ENCODE data around the gene OR4E1.

The OR4E1 gene, protein sequence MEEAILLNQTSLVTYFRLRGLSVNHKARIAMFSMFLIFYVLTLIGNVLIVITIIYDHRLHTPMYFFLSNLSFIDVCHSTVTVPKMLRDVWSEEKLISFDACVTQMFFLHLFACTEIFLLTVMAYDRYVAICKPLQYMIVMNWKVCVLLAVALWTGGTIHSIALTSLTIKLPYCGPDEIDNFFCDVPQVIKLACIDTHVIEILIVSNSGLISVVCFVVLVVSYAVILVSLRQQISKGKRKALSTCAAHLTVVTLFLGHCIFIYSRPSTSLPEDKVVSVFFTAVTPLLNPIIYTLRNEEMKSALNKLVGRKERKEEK

DNA sequence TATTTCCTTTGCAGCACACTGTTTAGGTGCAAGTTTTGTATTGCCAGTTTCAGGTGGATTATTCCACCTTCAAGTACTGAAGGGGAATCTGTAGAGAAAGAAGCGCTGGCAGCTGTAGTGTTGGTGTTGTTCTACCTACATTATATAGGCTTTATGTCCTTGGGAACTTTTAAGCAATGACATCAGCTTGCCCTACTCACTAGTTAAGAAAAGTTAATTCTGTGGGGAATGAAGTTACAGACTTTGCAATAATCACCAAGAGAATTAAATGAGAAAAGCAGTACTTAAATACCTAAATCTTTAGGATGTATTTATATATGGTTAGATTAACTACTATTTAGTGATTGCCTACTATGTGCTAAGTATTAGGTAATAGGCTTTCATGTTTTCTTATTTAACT is at the start of gene OR4E1:
OR4E1 (minus strand) TSS at position 101 of the 400 bp plus-strand sequence. CDS start 2,883 bp downstream, outside the sequence.
- Histone ChIP-seq H3K4me3 (ENCODE audit: low read depth in 1 of 2, low read length in 2 of 2) (no peak within 1 kb of the TSS), H3K9me3 (ENCODE audit: control insufficient read depth in 1 of 2, low read length in 2 of 2) (peaks cover 8 to 13% of the 10 kb centered on the region in 2 donors), H3K36me3 (ENCODE audit: control insufficient read depth in 1 of 2, insufficient read depth in 2 of 2, low read length in 2 of 2) (no peaks in the 10 kb centered on the region), H3K27me3 (ENCODE audit: control insufficient read depth in 1 of 2, insufficient read depth in 2 of 2, low read length in 2 of 2) (no peaks in the 10 kb centered on the region), H3K27ac (ENCODE audit: low read depth, low read length) (no peak within 1 kb of the TSS), H3K9ac (ENCODE audit: low read depth in 1 of 2, low read length in 2 of 2) (no peak within 1 kb of the TSS), H3K4me1 (ENCODE audit: control insufficient read depth in 1 of 2, insufficient read depth in 2 of 2, low read length in 2 of 2) (no peaks in the 10 kb centered on the region)

DNA sequence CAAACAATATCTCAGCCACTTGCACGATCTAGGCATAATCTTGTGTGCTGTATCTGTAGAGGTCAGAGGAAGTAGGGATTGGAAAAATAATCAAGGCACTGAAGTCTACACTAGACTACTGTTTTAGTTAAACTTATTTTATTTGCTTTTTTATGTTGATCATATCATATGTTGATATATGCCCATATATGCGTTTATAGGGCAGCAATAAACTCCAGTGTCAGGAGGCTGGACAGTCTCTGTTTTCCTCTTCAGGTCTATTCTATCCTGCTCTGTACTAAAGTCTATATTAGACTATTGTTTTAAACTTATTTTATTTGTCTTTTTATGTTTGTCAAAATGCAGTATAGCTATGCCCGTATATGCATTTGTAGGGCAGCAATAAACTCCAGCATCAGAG is 47.9 kb upstream of the OR4E1 start:
- H3K27ac ChIP-seq (ENCODE audit: low read depth, low read length) = no peak overlapping the region
- no peaks in the 10 kb centered on the region for H3K27me3 ChIP-seq (ENCODE audit: control insufficient read depth in 1 of 2, insufficient read depth in 2 of 2, low read length in 2 of 2)
- H3K4me1 ChIP-seq (ENCODE audit: control insufficient read depth in 1 of 2, insufficient read depth in 2 of 2, low read length in 2 of 2) = no peaks in the 10 kb centered on the region
- no peak overlapping the region for H3K4me3 ChIP-seq (ENCODE audit: low read depth in 1 of 2, low read length in 2 of 2)
- H3K36me3 ChIP-seq (ENCODE audit: control insufficient read depth in 1 of 2, insufficient read depth in 2 of 2, low read length in 2 of 2) = no peaks in the 10 kb centered on the region
- no peaks in the 10 kb centered on the region for H3K9me3 ChIP-seq (ENCODE audit: control insufficient read depth in 1 of 2, low read length in 2 of 2)
- H3K9ac ChIP-seq (ENCODE audit: low read depth in 1 of 2, low read length in 2 of 2) = no peak overlapping the region

DNA sequence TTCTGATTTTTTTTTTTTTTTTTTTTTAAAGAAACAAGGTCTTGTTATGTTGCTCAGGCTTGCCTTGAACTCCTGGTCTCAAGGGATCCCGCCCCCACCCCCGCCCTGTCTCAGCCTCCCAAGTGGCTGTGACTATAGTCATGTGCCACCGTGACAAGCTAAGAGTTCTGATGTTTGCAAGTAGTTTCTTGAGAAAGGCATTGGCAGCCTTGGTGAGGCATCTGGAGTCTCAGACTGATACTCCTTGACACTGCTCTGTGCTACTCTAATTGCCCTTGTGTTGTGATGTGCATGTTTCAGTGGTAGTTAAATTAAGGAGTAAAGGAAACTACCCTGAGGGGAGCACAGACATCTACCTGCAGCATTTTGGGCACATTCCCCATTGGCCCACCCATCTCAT is 46.2 kb upstream of the OR4E1 start:
- Histone ChIP-seq H3K4me1 (ENCODE audit: control insufficient read depth in 1 of 2, insufficient read depth in 2 of 2, low read length in 2 of 2) (no peaks in the 10 kb centered on the region), H3K27me3 (ENCODE audit: control insufficient read depth in 1 of 2, insufficient read depth in 2 of 2, low read length in 2 of 2) (no peaks in the 10 kb centered on the region), H3K9ac (ENCODE audit: low read depth in 1 of 2, low read length in 2 of 2) (no peak overlapping the region), H3K27ac (ENCODE audit: low read depth, low read length) (no peak overlapping the region), H3K9me3 (ENCODE audit: control insufficient read depth in 1 of 2, low read length in 2 of 2) (no peaks in the 10 kb centered on the region), H3K36me3 (ENCODE audit: control insufficient read depth in 1 of 2, insufficient read depth in 2 of 2, low read length in 2 of 2) (no peaks in the 10 kb centered on the region), H3K4me3 (ENCODE audit: low read depth in 1 of 2, low read length in 2 of 2) (no peak overlapping the region)

DNA sequence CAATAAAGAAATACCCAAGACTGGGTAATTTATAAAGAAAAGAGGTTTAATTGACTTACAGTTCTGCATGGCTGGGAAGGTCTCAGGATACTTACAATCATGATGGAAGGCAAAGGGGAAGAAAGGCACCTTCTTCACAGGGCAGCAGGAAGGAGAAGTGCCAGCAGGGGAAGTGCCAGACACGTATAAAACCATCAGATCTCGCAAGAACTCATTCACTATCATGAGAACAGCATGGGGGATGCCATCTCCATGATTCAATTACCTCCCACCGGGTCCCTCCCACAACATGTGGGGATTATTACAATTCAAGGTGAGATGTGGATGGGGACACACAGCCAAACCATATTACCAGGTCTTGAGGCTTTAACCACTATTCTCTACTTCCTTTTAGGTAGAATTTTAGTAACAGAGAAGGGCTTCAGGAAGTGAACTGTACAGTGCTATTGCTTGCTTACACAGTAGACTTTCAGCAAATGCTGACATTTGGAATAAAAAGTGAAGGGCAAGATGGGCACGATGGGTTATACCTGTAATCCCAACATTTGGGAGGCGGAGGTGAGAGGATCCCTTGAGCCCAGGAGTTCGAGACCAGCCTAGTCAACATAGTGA is 40.8 kb upstream of the OR4E1 start:
- Histone ChIP-seq H3K27ac (ENCODE audit: low read depth, low read length) (no peak overlapping the region), H3K27me3 (ENCODE audit: control insufficient read depth in 1 of 2, insufficient read depth in 2 of 2, low read length in 2 of 2) (no peaks in the 10 kb centered on the region), H3K9me3 (ENCODE audit: control insufficient read depth in 1 of 2, low read length in 2 of 2) (no peaks in the 10 kb centered on the region), H3K36me3 (ENCODE audit: control insufficient read depth in 1 of 2, insufficient read depth in 2 of 2, low read length in 2 of 2) (no peaks in the 10 kb centered on the region), H3K4me3 (ENCODE audit: low read depth in 1 of 2, low read length in 2 of 2) (no peak overlapping the region), H3K9ac (ENCODE audit: low read depth in 1 of 2, low read length in 2 of 2) (no peak overlapping the region), H3K4me1 (ENCODE audit: control insufficient read depth in 1 of 2, insufficient read depth in 2 of 2, low read length in 2 of 2) (no peaks in the 10 kb centered on the region)

DNA sequence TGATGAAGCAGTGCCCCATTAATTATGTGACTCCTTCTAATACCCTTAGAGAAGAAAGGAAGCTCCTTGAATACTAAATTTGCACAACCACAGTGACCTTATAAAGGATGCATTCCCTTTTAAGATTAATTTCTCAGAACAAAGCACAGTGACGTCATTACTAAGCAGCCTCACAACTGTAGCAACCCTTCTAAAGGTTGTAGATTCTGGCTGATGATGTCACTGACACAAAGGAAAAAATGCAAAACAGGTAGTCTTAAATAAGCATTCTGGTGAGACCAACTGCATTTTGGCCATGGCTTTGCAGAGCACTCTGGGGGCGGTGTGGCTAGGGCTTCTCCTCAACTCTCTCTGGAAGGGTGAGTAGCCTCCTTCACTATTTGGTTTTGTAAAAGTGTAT is 38.4 kb upstream of the OR4E1 start:
- Histone ChIP-seq H3K4me3 (ENCODE audit: low read depth in 1 of 2, low read length in 2 of 2) (no peak overlapping the region), H3K36me3 (ENCODE audit: control insufficient read depth in 1 of 2, insufficient read depth in 2 of 2, low read length in 2 of 2) (no peaks in the 10 kb centered on the region), H3K27ac (ENCODE audit: low read depth, low read length) (no peak overlapping the region), H3K9ac (ENCODE audit: low read depth in 1 of 2, low read length in 2 of 2) (no peak overlapping the region), H3K4me1 (ENCODE audit: control insufficient read depth in 1 of 2, insufficient read depth in 2 of 2, low read length in 2 of 2) (no peaks in the 10 kb centered on the region), H3K27me3 (ENCODE audit: control insufficient read depth in 1 of 2, insufficient read depth in 2 of 2, low read length in 2 of 2) (no peaks in the 10 kb centered on the region), H3K9me3 (ENCODE audit: control insufficient read depth in 1 of 2, low read length in 2 of 2) (no peaks in the 10 kb centered on the region)

DNA sequence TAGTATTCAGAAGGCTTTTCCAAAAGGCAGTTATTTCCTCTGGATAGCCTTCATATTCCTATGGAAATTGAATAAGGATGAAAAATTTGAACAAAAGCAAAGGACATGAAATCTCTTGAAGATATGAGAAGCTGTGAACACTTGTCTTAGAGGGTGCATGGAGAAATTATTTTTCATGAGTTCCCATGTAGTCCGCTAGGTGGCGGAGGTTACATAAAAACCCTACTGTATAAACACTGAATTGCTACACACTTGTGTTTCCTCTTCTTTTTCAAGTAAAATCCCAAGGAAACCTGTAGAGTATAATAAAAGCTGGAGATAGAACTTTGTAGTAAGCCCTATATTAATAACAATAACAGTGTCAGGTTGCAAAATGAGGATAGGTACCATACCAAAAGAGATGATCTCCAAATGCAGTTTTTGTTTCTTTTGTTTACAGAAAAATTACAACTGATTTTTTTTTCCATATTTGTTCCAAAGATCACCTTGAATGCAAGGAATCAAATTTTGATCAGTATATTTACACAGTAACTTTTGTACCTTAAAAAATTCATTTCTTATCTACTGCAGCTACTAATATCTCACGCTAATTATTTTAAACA is 37.8 kb upstream of the OR4E1 start:
- H3K36me3 ChIP-seq (ENCODE audit: control insufficient read depth in 1 of 2, insufficient read depth in 2 of 2, low read length in 2 of 2) = no peaks in the 10 kb centered on the region
- H3K9ac ChIP-seq (ENCODE audit: low read depth in 1 of 2, low read length in 2 of 2) = no peak overlapping the region
- H3K4me3 ChIP-seq (ENCODE audit: low read depth in 1 of 2, low read length in 2 of 2) = no peak overlapping the region
- H3K27ac ChIP-seq (ENCODE audit: low read depth, low read length) = no peak overlapping the region
- H3K9me3 ChIP-seq (ENCODE audit: control insufficient read depth in 1 of 2, low read length in 2 of 2) = no peaks in the 10 kb centered on the region
- no peaks in the 10 kb centered on the region for H3K27me3 ChIP-seq (ENCODE audit: control insufficient read depth in 1 of 2, insufficient read depth in 2 of 2, low read length in 2 of 2)
- H3K4me1 ChIP-seq (ENCODE audit: control insufficient read depth in 1 of 2, insufficient read depth in 2 of 2, low read length in 2 of 2) = no peaks in the 10 kb centered on the region

DNA sequence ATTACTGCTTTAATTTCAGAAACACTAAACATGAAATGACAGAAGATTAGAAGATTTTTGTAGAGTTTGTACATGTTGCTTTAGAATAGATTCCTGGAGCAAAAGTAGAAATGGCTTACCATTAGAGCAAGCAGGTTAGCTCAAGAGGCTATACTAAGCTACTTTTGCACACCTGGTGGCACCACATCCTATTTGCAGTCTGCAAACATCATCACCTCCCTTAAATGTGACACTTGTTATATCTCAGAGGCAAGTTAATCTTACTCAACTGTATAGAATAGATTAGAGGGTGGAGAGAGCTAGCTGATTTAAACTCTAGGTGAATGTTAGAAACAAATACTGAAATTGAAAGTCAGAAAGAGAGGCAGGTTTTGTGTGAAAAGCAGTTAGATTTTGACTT is 30.7 kb upstream of the OR4E1 start:
- H3K27me3 ChIP-seq (ENCODE audit: control insufficient read depth in 1 of 2, insufficient read depth in 2 of 2, low read length in 2 of 2) = no peaks in the 10 kb centered on the region
- H3K27ac ChIP-seq (ENCODE audit: low read depth, low read length) = no peak overlapping the region
- H3K9me3 ChIP-seq (ENCODE audit: control insufficient read depth in 1 of 2, low read length in 2 of 2) = no peaks in the 10 kb centered on the region
- no peaks in the 10 kb centered on the region for H3K36me3 ChIP-seq (ENCODE audit: control insufficient read depth in 1 of 2, insufficient read depth in 2 of 2, low read length in 2 of 2)
- no peaks in the 10 kb centered on the region for H3K4me1 ChIP-seq (ENCODE audit: control insufficient read depth in 1 of 2, insufficient read depth in 2 of 2, low read length in 2 of 2)
- H3K4me3 ChIP-seq (ENCODE audit: low read depth in 1 of 2, low read length in 2 of 2) = no peak overlapping the region
- H3K9ac ChIP-seq (ENCODE audit: low read depth in 1 of 2, low read length in 2 of 2) = no peak overlapping the region

DNA sequence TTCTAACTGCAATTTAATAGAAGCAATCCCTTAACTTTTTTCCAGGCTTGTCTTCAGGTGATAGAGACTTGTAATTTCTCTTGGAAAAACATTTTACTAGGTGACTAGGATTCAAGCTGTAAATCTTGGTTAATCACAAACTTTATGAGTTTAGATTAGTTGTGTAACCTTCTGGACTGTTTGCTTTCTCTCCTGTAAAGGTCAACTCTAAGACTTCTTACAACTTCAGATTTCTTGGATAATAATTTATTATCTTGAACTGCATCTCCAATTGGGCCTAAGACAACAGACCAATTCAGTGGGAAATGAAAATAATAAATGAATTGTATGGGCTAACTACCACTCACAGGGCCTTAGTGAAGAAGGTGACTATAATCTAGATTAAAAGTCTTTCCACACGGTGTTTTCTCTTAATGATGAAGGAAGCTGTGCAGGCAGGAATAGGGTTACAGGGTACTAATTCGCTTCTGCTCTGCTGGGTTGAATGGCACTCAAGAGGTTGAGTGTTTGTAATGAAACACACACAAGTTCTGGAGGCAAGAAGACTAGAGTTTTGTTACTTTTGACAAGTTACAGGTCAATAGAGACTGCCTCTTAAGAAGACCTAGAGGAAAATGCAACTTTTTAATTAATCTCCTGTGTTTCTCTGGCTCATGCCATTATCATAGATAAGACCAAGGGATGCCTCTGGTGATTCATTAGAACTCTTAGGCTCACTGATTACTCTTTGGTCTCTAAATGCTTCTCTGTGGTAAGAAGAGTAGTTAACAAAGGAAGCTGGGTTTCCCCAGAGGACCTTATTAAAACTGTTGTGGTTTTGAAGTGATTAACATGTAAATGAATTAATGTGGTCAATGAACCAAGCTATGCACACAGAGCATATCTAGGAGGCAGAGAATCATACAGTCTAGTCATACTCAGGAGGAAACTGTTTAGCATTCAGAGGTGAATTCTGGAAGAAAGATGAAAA is 30.0 kb upstream of the OR4E1 start:
- Histone ChIP-seq H3K36me3 (ENCODE audit: control insufficient read depth in 1 of 2, insufficient read depth in 2 of 2, low read length in 2 of 2) (no peaks in the 10 kb centered on the region), H3K9me3 (ENCODE audit: control insufficient read depth in 1 of 2, low read length in 2 of 2) (no peaks in the 10 kb centered on the region), H3K4me1 (ENCODE audit: control insufficient read depth in 1 of 2, insufficient read depth in 2 of 2, low read length in 2 of 2) (no peaks in the 10 kb centered on the region), H3K4me3 (ENCODE audit: low read depth in 1 of 2, low read length in 2 of 2) (no peak overlapping the region), H3K9ac (ENCODE audit: low read depth in 1 of 2, low read length in 2 of 2) (no peak overlapping the region), H3K27ac (ENCODE audit: low read depth, low read length) (no peak overlapping the region), H3K27me3 (ENCODE audit: control insufficient read depth in 1 of 2, insufficient read depth in 2 of 2, low read length in 2 of 2) (no peaks in the 10 kb centered on the region)

DNA sequence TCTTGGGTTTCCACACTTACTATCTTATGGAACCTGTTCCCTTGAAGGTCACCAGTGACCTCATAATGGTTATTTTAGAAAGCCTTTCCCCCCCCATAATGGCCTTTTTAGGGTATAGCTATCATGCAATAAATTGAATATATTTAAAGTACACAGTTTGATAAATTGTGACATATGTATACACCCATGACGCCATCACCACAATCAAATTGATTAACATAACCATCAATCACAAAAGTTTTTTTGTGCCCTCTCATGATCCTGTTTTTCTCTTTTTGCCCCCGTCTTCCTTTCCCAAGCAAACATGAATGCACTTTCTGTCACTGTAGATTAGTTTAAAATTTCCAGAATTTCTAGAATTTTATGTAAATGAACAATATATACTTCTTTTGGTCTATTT is 28.7 kb upstream of the OR4E1 start:
- Histone ChIP-seq H3K9me3 (ENCODE audit: control insufficient read depth in 1 of 2, low read length in 2 of 2) (no peaks in the 10 kb centered on the region), H3K27ac (ENCODE audit: low read depth, low read length) (no peak overlapping the region), H3K4me1 (ENCODE audit: control insufficient read depth in 1 of 2, insufficient read depth in 2 of 2, low read length in 2 of 2) (no peaks in the 10 kb centered on the region), H3K27me3 (ENCODE audit: control insufficient read depth in 1 of 2, insufficient read depth in 2 of 2, low read length in 2 of 2) (no peaks in the 10 kb centered on the region), H3K9ac (ENCODE audit: low read depth in 1 of 2, low read length in 2 of 2) (no peak overlapping the region), H3K4me3 (ENCODE audit: low read depth in 1 of 2, low read length in 2 of 2) (no peak overlapping the region), H3K36me3 (ENCODE audit: control insufficient read depth in 1 of 2, insufficient read depth in 2 of 2, low read length in 2 of 2) (no peaks in the 10 kb centered on the region)

DNA sequence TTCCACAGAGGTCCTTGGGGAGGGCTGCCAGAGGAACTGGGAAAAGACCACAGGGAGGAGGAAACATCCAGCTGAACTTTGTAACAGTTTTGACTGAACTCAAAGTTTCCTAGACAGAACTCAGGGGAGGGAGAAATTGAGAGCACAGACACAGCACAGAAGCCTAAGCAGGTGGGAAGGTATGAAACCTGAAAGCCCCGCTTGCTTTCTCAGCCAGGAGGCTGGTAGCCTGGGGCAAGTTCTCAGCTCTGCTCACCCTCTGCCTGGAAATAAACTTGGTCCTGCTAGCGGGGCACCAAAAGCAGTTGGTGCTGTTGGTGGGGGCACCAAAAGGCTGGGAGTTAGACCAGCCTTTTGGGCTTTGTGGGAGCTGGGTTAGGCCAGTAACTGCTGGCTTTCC is 25.9 kb upstream of the OR4E1 start:
- no peak overlapping the region for H3K27ac ChIP-seq (ENCODE audit: low read depth, low read length)
- H3K9ac ChIP-seq (ENCODE audit: low read depth in 1 of 2, low read length in 2 of 2) = no peak overlapping the region
- no peaks in the 10 kb centered on the region for H3K4me1 ChIP-seq (ENCODE audit: control insufficient read depth in 1 of 2, insufficient read depth in 2 of 2, low read length in 2 of 2)
- H3K27me3 ChIP-seq (ENCODE audit: control insufficient read depth in 1 of 2, insufficient read depth in 2 of 2, low read length in 2 of 2) = no peaks in the 10 kb centered on the region
- no peak overlapping the region for H3K4me3 ChIP-seq (ENCODE audit: low read depth in 1 of 2, low read length in 2 of 2)
- H3K9me3 ChIP-seq (ENCODE audit: control insufficient read depth in 1 of 2, low read length in 2 of 2) = no peaks in the 10 kb centered on the region
- no peaks in the 10 kb centered on the region for H3K36me3 ChIP-seq (ENCODE audit: control insufficient read depth in 1 of 2, insufficient read depth in 2 of 2, low read length in 2 of 2)
